Liver (tissue), 9 donors: ENCODE data around the gene TSPAN18. TPM values are rescaled to one million over a fixed set of nuclear protein-coding genes. Genes with fewer than 3 reads are reported as not detected.

Experiments used
- DNase-seq: peaks from one replicate; pipeline ENCODE4 v3.0.0-alpha.2; 2017; ENCODE audit warnings: low spot score
- H3K27ac ChIP-seq, 2 donors: one replicate each; pipeline ENCODE4 v1.7.0; 2013; ENCODE audit warnings: inconsistent platforms in 2 of 2, low read length in 2 of 2, control low read depth in 1 of 2, low read depth in 1 of 2, mild to moderate bottlenecking in 1 of 2
- H3K27me3 ChIP-seq, 4 donors: one replicate each; pipeline versions ENCODE4 v1.6.1 to v1.7.0; 2013; ENCODE audit warnings: low read length in 3 of 4, inconsistent platforms in 1 of 4, mild to moderate bottlenecking in 1 of 4, moderate library complexity in 1 of 4; ENCODE audit not compliant: control insufficient read depth in 4 of 4, insufficient read depth in 4 of 4
- H3K36me3 ChIP-seq, 4 donors: one replicate each; pipeline versions ENCODE4 v1.6.1 to v1.7.0; 2013; ENCODE audit warnings: low read length in 3 of 4, mild to moderate bottlenecking in 3 of 4, low read depth in 1 of 4, moderate library complexity in 1 of 4; ENCODE audit not compliant: control insufficient read depth in 4 of 4, insufficient read depth in 3 of 4
- H3K4me1 ChIP-seq, 4 donors: one replicate each; pipeline versions ENCODE4 v1.6.1 to v1.7.0; 2013; ENCODE audit warnings: low read length in 3 of 4, mild to moderate bottlenecking in 3 of 4, moderate library complexity in 1 of 4; ENCODE audit not compliant: control insufficient read depth in 4 of 4, insufficient read depth in 4 of 4
- H3K4me3 ChIP-seq, 3 donors: one replicate each; pipeline versions ENCODE4 v1.6.1 to v1.7.0; 2013; ENCODE audit warnings: low read length in 3 of 3, control low read depth in 1 of 3, low read depth in 1 of 3, mild to moderate bottlenecking in 1 of 3
- H3K9ac ChIP-seq, 2 donors: one replicate each; pipeline ENCODE4 v1.7.0; 2013; ENCODE audit warnings: low read length in 2 of 2, mild to moderate bottlenecking in 2 of 2, moderate library complexity in 2 of 2, control low read depth in 1 of 2, low read depth in 1 of 2
- H3K9me3 ChIP-seq, 4 donors: one replicate each; pipeline versions ENCODE4 v1.6.1 to v1.7.0; 2013; ENCODE audit warnings: low read length in 3 of 4; ENCODE audit not compliant: control insufficient read depth in 4 of 4
- EGR1 ChIP-seq, 2 donors: IDR thresholded peaks; 2 replicates each; pipeline ENCODE4 v1.6.1; 2016 to 2018; ENCODE audit warnings: antibody characterized with exemption in 2 of 2, low read depth in 2 of 2
- FOXA1 ChIP-seq: IDR thresholded peaks from 2 replicates; pipeline ENCODE4 v1.6.1; 2016; ENCODE audit warnings: antibody characterized with exemption
- FOXA2 ChIP-seq: IDR thresholded peaks from 2 replicates; pipeline ENCODE4 v1.6.1; 2016; ENCODE audit warnings: antibody characterized with exemption
- GABPA ChIP-seq, 2 donors: IDR thresholded peaks in 1 of 2; conservative IDR thresholded peaks in 1 of 2; 2 replicates each; pipeline ENCODE4 v1.6.1; 2016; ENCODE audit warnings: antibody characterized with exemption in 2 of 2, mild to moderate bottlenecking in 1 of 2, moderate library complexity in 1 of 2
- HNF4A ChIP-seq, 2 donors: conservative IDR thresholded peaks; 2 replicates each; pipeline ENCODE4 v1.6.1; 2016; ENCODE audit warnings: antibody characterized with exemption in 2 of 2, mild to moderate bottlenecking in 2 of 2
- HNF4G ChIP-seq: IDR thresholded peaks from 2 replicates; pipeline ENCODE4 v1.6.1; 2016; ENCODE audit warnings: antibody characterized with exemption
- JUND ChIP-seq, 2 donors: IDR thresholded peaks; 2 replicates each; pipeline ENCODE4 v1.6.1; 2016; ENCODE audit warnings: antibody characterized with exemption in 2 of 2
- NR2F2 ChIP-seq: IDR thresholded peaks from 2 replicates; pipeline ENCODE4 v1.6.1; 2016; ENCODE audit warnings: antibody characterized with exemption
- RAD21 ChIP-seq, 2 donors: IDR thresholded peaks; 2 replicates each; pipeline ENCODE4 v1.6.1; 2016; ENCODE audit warnings: antibody characterized with exemption in 2 of 2, mild to moderate bottlenecking in 2 of 2
- RXRA ChIP-seq, 2 donors: IDR thresholded peaks; 2 replicates each; pipeline ENCODE4 v1.6.1; 2017 to 2018; ENCODE audit warnings: antibody characterized with exemption in 2 of 2, mild to moderate bottlenecking in 1 of 2
- SP1 ChIP-seq: IDR thresholded peaks from 2 replicates; pipeline ENCODE4 v1.6.1; 2018; ENCODE audit warnings: antibody characterized with exemption, mild to moderate bottlenecking
- TAF1 ChIP-seq: conservative IDR thresholded peaks from 2 replicates; pipeline ENCODE4 v1.6.1; 2016; ENCODE audit warnings: antibody characterized with exemption, mild to moderate bottlenecking
- YY1 ChIP-seq: IDR thresholded peaks from 2 replicates; pipeline ENCODE4 v1.6.1; 2016; ENCODE audit warnings: antibody characterized with exemption, mild to moderate bottlenecking
- WGBS: extraction: QIAGEN DNeasy Blood & Tissue Kit; methylation state at CpG from one replicate; pipeline ENCODE4 v1.1.7; 2013; 5-methylcytosine and 5-hydroxymethylcytosine counted together
- polyA plus RNA-seq, 2 donors: library from polyadenylated mRNA; stranded (reverse) in 1 of 2; unstranded in 1 of 2; fragments of 200-250 nt in 1 of 2; fragments of >200 nt in 1 of 2; fragmentation: Nextera tagmentation in 1 of 2; extraction: Ambion mirVana in 1 of 2; gene quantifications; one replicate each; pipeline versions ENCODE4 v1.2.1 to v1.2.3, GENCODE V29; 2013 to 2015
- total RNA-seq, 2 donors: library from RNA; depleted of rRNA; stranded (reverse); fragments of >200 nt; gene quantifications; one replicate each; pipeline ENCODE4 v1.2.3, GENCODE V29; 2014
- TF ChIP-seq, protein P1 (sequence below): IDR thresholded peaks from 2 replicates; pipeline ENCODE4 v1.6.1; 2016; ENCODE audit warnings: antibody characterized with exemption
- TF ChIP-seq, protein P2 (sequence below): fragments of 150-350 bp; IDR thresholded peaks from 2 replicates; pipeline ENCODE4 v1.5.1; 2017; ENCODE audit warnings: improper control_type of control experiment, low read depth, low read length; ENCODE audit not compliant: missing input control
- TF ChIP-seq, protein P3 (sequence below): IDR thresholded peaks from 2 replicates; pipeline ENCODE4 v1.6.1; 2016; ENCODE audit warnings: antibody characterized with exemption
- TF ChIP-seq, protein P4 (sequence below): IDR thresholded peaks from 2 replicates; pipeline ENCODE4 v1.6.1; 2016; ENCODE audit warnings: antibody characterized with exemption, mild to moderate bottlenecking
- TF ChIP-seq, protein P5 (sequence below): IDR thresholded peaks from 2 replicates; pipeline ENCODE4 v1.6.1; 2016; ENCODE audit warnings: antibody characterized with exemption
- donor health status: healthy.
- donor health status: healthy.
- donor health status: healthy.
- donor health status: healthy.
- donor health status: healthy.

Gene TSPAN18
- total and polyA plus RNA-seq, 4 donors = 1.2 to 5.0 (median 2.8) TPM

DNA sequence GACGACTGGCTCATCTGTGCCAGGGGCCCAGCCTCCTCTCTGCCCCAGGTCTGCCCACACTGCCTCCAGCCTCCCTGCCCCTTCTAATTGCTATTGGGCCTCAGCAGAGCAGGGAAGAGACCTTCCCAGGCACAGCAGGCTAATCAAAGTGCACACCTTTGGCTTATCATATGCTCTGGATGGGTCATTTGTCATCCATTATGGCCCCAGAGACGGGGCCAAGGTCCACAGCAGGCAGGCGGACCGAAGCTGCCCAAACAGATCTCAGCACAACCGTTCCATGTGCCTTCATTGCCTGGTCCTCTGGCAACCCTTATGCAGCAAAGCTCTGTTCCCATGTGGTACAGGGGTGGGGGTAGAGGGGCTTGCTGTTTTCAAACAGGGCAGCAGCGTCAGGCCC lies 157.3 kb downstream of the TSPAN18 start:
- 78% methylated on average over 6 of the region's 6 CpGs for WGBS
- DNase-seq = no peak
- Histone ChIP-seq H3K27me3 (no peaks in the 10 kb centered on the region), H3K9me3 (no peaks in the 10 kb centered on the region), H3K36me3 (no peaks in the 10 kb centered on the region), H3K4me1 (no peaks in the 10 kb centered on the region), H3K27ac (no peak overlapping the region), H3K9ac (no peak overlapping the region), H3K4me3 (no peak overlapping the region)
- no peak for TF ChIP-seq YY1
- TF ChIP-seq, protein P1, sequence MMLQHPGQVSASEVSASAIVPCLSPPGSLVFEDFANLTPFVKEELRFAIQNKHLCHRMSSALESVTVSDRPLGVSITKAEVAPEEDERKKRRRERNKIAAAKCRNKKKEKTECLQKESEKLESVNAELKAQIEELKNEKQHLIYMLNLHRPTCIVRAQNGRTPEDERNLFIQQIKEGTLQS = no peak
- TF ChIP-seq RAD21 (IDR thresholded peaks at IDR 0.05) = no peak
- TF ChIP-seq JUND (IDR thresholded peaks at IDR 0.05) = no peak
- TF ChIP-seq, protein P2, sequence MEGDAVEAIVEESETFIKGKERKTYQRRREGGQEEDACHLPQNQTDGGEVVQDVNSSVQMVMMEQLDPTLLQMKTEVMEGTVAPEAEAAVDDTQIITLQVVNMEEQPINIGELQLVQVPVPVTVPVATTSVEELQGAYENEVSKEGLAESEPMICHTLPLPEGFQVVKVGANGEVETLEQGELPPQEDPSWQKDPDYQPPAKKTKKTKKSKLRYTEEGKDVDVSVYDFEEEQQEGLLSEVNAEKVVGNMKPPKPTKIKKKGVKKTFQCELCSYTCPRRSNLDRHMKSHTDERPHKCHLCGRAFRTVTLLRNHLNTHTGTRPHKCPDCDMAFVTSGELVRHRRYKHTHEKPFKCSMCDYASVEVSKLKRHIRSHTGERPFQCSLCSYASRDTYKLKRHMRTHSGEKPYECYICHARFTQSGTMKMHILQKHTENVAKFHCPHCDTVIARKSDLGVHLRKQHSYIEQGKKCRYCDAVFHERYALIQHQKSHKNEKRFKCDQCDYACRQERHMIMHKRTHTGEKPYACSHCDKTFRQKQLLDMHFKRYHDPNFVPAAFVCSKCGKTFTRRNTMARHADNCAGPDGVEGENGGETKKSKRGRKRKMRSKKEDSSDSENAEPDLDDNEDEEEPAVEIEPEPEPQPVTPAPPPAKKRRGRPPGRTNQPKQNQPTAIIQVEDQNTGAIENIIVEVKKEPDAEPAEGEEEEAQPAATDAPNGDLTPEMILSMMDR = no peak
- no peak for TF ChIP-seq HNF4A (conservative IDR thresholded peaks at IDR 0.05)
- TF ChIP-seq NR2F2 = no peak
- TF ChIP-seq, protein P3, sequence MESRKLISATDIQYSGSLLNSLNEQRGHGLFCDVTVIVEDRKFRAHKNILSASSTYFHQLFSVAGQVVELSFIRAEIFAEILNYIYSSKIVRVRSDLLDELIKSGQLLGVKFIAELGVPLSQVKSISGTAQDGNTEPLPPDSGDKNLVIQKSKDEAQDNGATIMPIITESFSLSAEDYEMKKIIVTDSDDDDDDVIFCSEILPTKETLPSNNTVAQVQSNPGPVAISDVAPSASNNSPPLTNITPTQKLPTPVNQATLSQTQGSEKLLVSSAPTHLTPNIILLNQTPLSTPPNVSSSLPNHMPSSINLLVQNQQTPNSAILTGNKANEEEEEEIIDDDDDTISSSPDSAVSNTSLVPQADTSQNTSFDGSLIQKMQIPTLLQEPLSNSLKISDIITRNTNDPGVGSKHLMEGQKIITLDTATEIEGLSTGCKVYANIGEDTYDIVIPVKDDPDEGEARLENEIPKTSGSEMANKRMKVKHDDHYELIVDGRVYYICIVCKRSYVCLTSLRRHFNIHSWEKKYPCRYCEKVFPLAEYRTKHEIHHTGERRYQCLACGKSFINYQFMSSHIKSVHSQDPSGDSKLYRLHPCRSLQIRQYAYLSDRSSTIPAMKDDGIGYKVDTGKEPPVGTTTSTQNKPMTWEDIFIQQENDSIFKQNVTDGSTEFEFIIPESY = no peak
- TF ChIP-seq SP1 = no peak
- TF ChIP-seq FOXA2 = no peak
- TF ChIP-seq, protein P4, sequence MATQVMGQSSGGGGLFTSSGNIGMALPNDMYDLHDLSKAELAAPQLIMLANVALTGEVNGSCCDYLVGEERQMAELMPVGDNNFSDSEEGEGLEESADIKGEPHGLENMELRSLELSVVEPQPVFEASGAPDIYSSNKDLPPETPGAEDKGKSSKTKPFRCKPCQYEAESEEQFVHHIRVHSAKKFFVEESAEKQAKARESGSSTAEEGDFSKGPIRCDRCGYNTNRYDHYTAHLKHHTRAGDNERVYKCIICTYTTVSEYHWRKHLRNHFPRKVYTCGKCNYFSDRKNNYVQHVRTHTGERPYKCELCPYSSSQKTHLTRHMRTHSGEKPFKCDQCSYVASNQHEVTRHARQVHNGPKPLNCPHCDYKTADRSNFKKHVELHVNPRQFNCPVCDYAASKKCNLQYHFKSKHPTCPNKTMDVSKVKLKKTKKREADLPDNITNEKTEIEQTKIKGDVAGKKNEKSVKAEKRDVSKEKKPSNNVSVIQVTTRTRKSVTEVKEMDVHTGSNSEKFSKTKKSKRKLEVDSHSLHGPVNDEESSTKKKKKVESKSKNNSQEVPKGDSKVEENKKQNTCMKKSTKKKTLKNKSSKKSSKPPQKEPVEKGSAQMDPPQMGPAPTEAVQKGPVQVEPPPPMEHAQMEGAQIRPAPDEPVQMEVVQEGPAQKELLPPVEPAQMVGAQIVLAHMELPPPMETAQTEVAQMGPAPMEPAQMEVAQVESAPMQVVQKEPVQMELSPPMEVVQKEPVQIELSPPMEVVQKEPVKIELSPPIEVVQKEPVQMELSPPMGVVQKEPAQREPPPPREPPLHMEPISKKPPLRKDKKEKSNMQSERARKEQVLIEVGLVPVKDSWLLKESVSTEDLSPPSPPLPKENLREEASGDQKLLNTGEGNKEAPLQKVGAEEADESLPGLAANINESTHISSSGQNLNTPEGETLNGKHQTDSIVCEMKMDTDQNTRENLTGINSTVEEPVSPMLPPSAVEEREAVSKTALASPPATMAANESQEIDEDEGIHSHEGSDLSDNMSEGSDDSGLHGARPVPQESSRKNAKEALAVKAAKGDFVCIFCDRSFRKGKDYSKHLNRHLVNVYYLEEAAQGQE = no peak
- no peak for TF ChIP-seq RXRA (IDR thresholded peaks at IDR 0.05)
- no peak for TF ChIP-seq FOXA1
- TF ChIP-seq GABPA (IDR thresholded peaks at IDR 0.05 in 1 of 2, conservative IDR thresholded peaks at IDR 0.05 in 1 of 2) = no peak
- no peak for TF ChIP-seq TAF1
- no peak for TF ChIP-seq HNF4G
- no peak for TF ChIP-seq EGR1 (IDR thresholded peaks at IDR 0.05; ENCODE audit: low read depth in 2 of 2)
- TF ChIP-seq, protein P5, sequence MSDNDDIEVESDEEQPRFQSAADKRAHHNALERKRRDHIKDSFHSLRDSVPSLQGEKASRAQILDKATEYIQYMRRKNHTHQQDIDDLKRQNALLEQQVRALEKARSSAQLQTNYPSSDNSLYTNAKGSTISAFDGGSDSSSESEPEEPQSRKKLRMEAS = no peak
